GM12878 (cell line): Measurements from ENCODE around the gene FKBP11. TPM values are rescaled to one million over a fixed set of nuclear protein-coding genes. Genes with fewer than 3 reads are reported as not detected.

Experiments
- CBX5 ChIP-seq: sonication (generic); IDR thresholded peaks from 2 replicates; pipeline ENCODE4 v1.6.1; 2016; ENCODE audit warnings: low read depth, moderate library complexity, mild to moderate bottlenecking, inconsistent platforms
- CREB1 ChIP-seq: IDR thresholded peaks from 2 replicates; pipeline ENCODE4 v1.6.1; 2012; ENCODE audit warnings: low read depth, mild to moderate bottlenecking, inconsistent platforms
- CREM ChIP-seq: IDR thresholded peaks from 2 replicates; pipeline ENCODE4 v1.6.1; 2014; ENCODE audit warnings: antibody characterized with exemption, low read depth
- EP300 ChIP-seq, 2 experiments: fragments of 150-350 bp in 1 of 2; IDR thresholded peaks; 2 replicates each; pipeline ENCODE4 v1.6.1; 2011 to 2012; ENCODE audit warnings: low read depth in 2 of 2, low read length in 2 of 2, borderline replicate concordance in 1 of 2, improper control_type of control experiment in 1 of 2, inconsistent platforms in 1 of 2; ENCODE audit not compliant: control insufficient read depth in 1 of 2
- EZH2 ChIP-seq: IDR thresholded peaks from 2 replicates; pipeline ENCODE4 v1.6.1; 2012; ENCODE audit warnings: low read depth, mild to moderate bottlenecking, control low read depth, inconsistent platforms, low read length, borderline replicate concordance; ENCODE audit not compliant: control insufficient read depth
- GATAD2B ChIP-seq: fragments of 450-650 bp; conservative IDR thresholded peaks from 2 replicates; pipeline ENCODE4 v1.6.1; 2017; ENCODE audit warnings: low read depth, mild to moderate bottlenecking, moderate library complexity
- HDAC6 ChIP-seq: fragments of 200-600 bp; sonication (generic); IDR thresholded peaks from one replicate; pipeline ENCODE4 v1.8.0; 2017; ENCODE audit warnings: antibody characterized with exemption; ENCODE audit not compliant: unreplicated experiment
- IKZF1 ChIP-seq: fragments of 450-650 bp; conservative IDR thresholded peaks from 2 replicates; pipeline ENCODE4 v1.6.1; 2017; ENCODE audit warnings: antibody characterized with exemption, mild to moderate bottlenecking
- MTA2 ChIP-seq: fragments of 450-650 bp; IDR thresholded peaks from 2 replicates; pipeline ENCODE4 v1.6.1; 2016; ENCODE audit warnings: low read depth, mild to moderate bottlenecking, moderate library complexity
- POLR2A ChIP-seq: IDR thresholded peaks from 2 replicates; pipeline ENCODE4 v1.6.1; 2011; ENCODE audit warnings: low read depth, mild to moderate bottlenecking, low read length
- RB1 ChIP-seq: fragments of 450-650 bp; formaldehyde crosslinking; IDR thresholded peaks from 2 replicates; pipeline ENCODE4 v1.6.1; 2017; ENCODE audit warnings: mild to moderate bottlenecking, borderline replicate concordance
- SIN3A ChIP-seq: IDR thresholded peaks from 2 replicates; pipeline ENCODE4 v1.6.1; 2012; ENCODE audit warnings: low read depth, low read length, improper control_type of control experiment
- SMAD5 ChIP-seq: IDR thresholded peaks from 2 replicates; pipeline ENCODE4 v1.6.1; 2016; ENCODE audit warnings: antibody characterized with exemption, low read depth
- SMC3 ChIP-seq: IDR thresholded peaks from 2 replicates; pipeline ENCODE4 v1.6.1; 2011; ENCODE audit warnings: low read length, improper control_type of control experiment, borderline replicate concordance
- STAT1 ChIP-seq: fragments of 450-650 bp; conservative IDR thresholded peaks from 2 replicates; pipeline ENCODE4 v1.6.1; 2014; ENCODE audit warnings: antibody characterized with exemption, mild to moderate bottlenecking
- TAF1 ChIP-seq: IDR thresholded peaks from 2 replicates; pipeline ENCODE4 v1.6.1; 2011; ENCODE audit warnings: mild to moderate bottlenecking, low read depth, low read length, borderline replicate concordance
- TBL1XR1 ChIP-seq: IDR thresholded peaks from 2 replicates; pipeline ENCODE4 v1.6.1; 2012; ENCODE audit warnings: low read depth, low read length, improper control_type of control experiment
- TCF3 ChIP-seq: IDR thresholded peaks from 2 replicates; pipeline ENCODE4 v1.6.1; 2012; ENCODE audit warnings: low read depth, mild to moderate bottlenecking, low read length, borderline replicate concordance; ENCODE audit not compliant: insufficient read depth
- WRNIP1 ChIP-seq: IDR thresholded peaks from 2 replicates; pipeline ENCODE4 v1.6.1; 2011; ENCODE audit warnings: low read depth, low read length, improper control_type of control experiment, borderline replicate concordance
- polyA plus RNA-seq, 11 experiments: library from polyadenylated mRNA; depleted of rRNA in 4 of 11; unstranded in 6 of 11; stranded (reverse) in 5 of 11; fragments of >200 nt; fragmentation: Nextera tagmentation in 4 of 11; fragmentation: Illumina TruSeq in 1 of 11; extraction: Ambion mirVana in 4 of 11; extraction: Trizol in 1 of 11; gene quantifications; 1 replicate in 1 of 11; 2 replicates in 10 of 11; pipeline versions ENCODE4 v1.2.1 to v1.2.3, GENCODE V29; 2011 to 2016; ENCODE audit warnings: inconsistent platforms in 2 of 11, missing spikeins in 2 of 11, low read depth in 1 of 11
- total RNA-seq, 4 experiments: library from RNA; depleted of rRNA in 3 of 4; stranded (reverse); fragments of >200 nt in 3 of 4; fragmentation: Illumina TruSeq in 1 of 4; extraction: Trizol in 1 of 4; gene quantifications; 2 replicates each; pipeline versions ENCODE4 v1.2.1 to v1.2.3, GENCODE V29; 2013 to 2021

FKBP11 gene
- total and polyA plus RNA-seq, 10 of the 15 experiments (the other 5 are each of a cell fraction or from before 2014, with no cell fraction given), result 25.0 to 135 (median 56.5) TPM

DNA sequence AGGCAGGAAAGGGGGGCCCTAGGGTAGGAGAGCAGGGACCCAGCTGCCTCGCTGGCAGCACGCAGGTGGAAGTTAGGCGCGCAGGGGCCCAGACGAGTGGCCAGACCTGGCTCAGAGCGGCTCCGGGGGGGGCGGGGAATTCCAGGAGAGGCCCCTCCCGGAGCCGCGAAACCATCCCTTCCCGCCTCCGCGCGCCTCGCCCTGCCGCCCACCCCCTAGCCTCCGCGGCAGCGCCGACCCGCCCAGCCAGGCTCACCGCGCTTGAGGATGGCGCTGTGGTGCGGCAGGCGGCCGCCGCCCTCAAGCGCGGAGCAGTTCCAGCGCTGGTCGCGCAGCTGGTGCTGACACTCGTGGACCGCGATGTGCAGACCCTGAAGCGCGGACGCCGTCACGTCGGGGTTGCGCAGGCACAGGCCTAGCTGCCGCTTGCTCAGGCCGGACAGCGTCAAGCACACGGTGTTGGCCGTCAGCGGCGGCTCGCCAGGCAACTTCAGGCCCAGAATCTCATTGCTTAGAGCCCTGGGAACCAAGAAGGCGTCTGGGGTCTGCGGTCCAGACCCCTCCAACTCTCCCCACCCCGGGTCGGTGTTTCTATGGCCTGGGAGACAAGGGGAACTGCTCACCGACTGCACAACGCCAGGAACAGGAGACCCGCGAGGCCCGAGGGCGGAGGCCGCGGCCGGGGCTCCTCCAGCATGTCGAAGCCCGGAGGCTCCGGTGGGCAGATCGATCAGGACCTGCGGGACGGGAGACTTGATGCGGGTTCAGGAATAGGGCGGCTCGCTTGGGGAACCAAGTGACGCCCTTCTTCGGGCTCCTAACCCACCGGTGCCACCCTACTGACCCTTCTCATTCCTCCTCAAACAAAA, 44.8 kb upstream of the FKBP11 start (continued):
- TF ChIP-seq TBL1XR1 (no peak), CBX5 (no peak), POLR2A (no peak), SIN3A (no peak), TAF1 (no peak), SMC3 (no peak), STAT1 (no peak), RB1 (no peak), HDAC6 (peak; percentile 61), EZH2 (no peak), CREM (peak; percentile 16; the same call in 1 of the 2 replicates), IKZF1 (peak; percentile 68), SMAD5 (no peak), EP300 (IDR thresholded peaks at IDR 0.05; ENCODE audit: borderline replicate concordance in 1 of 2, control insufficient read depth in 1 of 2, low read depth in 2 of 2, low read length in 2 of 2) (no peak), MTA2 (no peak), TCF3 (no peak), GATAD2B (peak; percentile 66; the same call in 1 of the 2 replicates), WRNIP1 (no peak), CREB1 (no peak)
